Colonic mucosa (tissue), 4 donors: ENCODE results near the gene METTL23. TPM values are rescaled to one million over a fixed set of nuclear protein-coding genes. Genes with fewer than 3 reads are reported as not detected.

Experiments used
- DNase-seq: peaks from one replicate; pipeline ENCODE4 v3.0.0-alpha.2; 2020
- H3K27ac ChIP-seq: fragments of 200-600 bp; one replicate; pipeline ENCODE4 v1.8.0; 2021
- H3K27me3 ChIP-seq: fragments of 200-600 bp; one replicate; pipeline ENCODE4 v1.8.0; 2021
- H3K36me3 ChIP-seq: fragments of 200-600 bp; one replicate; pipeline ENCODE4 v1.8.0; 2021
- H3K4me1 ChIP-seq: fragments of 200-600 bp; one replicate; pipeline ENCODE4 v1.8.0; 2021; ENCODE audit warnings: mild to moderate bottlenecking
- H3K4me3 ChIP-seq: fragments of 200-600 bp; one replicate; pipeline ENCODE4 v1.8.0; 2021
- H3K9ac ChIP-seq, 2 donors: one replicate each; pipeline ENCODE4 v1.7.0; 2013; ENCODE audit warnings: control low read depth in 2 of 2, low read depth in 2 of 2, low read length in 2 of 2
- H3K9me3 ChIP-seq: fragments of 200-600 bp; one replicate; pipeline ENCODE4 v1.8.0; 2021
- CTCF ChIP-seq: fragments of 200-600 bp; IDR thresholded peaks from one replicate; pipeline ENCODE4 v1.8.0; 2022; ENCODE audit warnings: antibody characterized with exemption, mild to moderate bottlenecking
- intact Hi-C: fragments of 100-400 bp; cut with DNase I; formaldehyde crosslinking; loops from one replicate; pipeline ENCODE4 v1.14.1; 2022
- total RNA-seq, 2 donors: library from RNA; stranded (reverse); fragmentation: NEBNext Ultra II Directional in 1 of 2; extraction: Animal tissue kit (Norgen Biotek cat#: 25700) in 1 of 2; gene quantifications; one replicate each; pipeline ENCODE4 v1.2.1, GENCODE V29; 2021
- donor health status: healthy.
- donor health status: DM: no; HTN: no; CAD: no.
- donor health status: DM: no; HTN: no; CAD: no.

METTL23 gene
- total RNA-seq, 2 donors from 2014 or later: 21.7 to 29.7 TPM

GRCh38 chr17:76685846-76686245 lies 40.8 kb upstream of the METTL23 start:
- Histone ChIP-seq H3K9me3 (no peaks in the 10 kb centered on the region), H3K4me3 (no peak overlapping the region), H3K27me3 (no peaks in the 10 kb centered on the region), H3K4me1 (peaks cover 3% of the 10 kb centered on the region), H3K27ac (no peak overlapping the region), H3K9ac (no peak overlapping the region), H3K36me3 (no peaks in the 10 kb centered on the region)
- DNase-seq: no peak
- intact Hi-C loops: loop anchor here (10.0 kb wide), 2 partner anchors 131 to 161 kb away; no protein-coding TSS in a partner anchor
- no peak for TF ChIP-seq CTCF

GRCh38 chr17:76686538-76687297 lies 39.9 kb upstream of the METTL23 start:
- no peaks in the 10 kb centered on the region for H3K4me1 ChIP-seq
- no peak for DNase-seq
- intact Hi-C loops: loop anchor here (10.0 kb wide), 2 partner anchors 132 to 162 kb away; no protein-coding TSS in a partner anchor
- no peaks in the 10 kb centered on the region for H3K36me3 ChIP-seq
- TF ChIP-seq CTCF: no peak
- H3K9ac ChIP-seq: no peak overlapping the region
- no peaks in the 10 kb centered on the region for H3K27me3 ChIP-seq
- H3K9me3 ChIP-seq: no peaks in the 10 kb centered on the region
- no peak overlapping the region for H3K27ac ChIP-seq
- no peak overlapping the region for H3K4me3 ChIP-seq

GRCh38 chr17:76687298-76688164 lies 39.1 kb upstream of the METTL23 start:
- Histone ChIP-seq H3K4me3 (no peak overlapping the region), H3K27ac (peak overlapping the region; percentile 50), H3K36me3 (no peaks in the 10 kb centered on the region), H3K4me1 (no peaks in the 10 kb centered on the region), H3K27me3 (no peaks in the 10 kb centered on the region), H3K9ac (peak overlapping the region in 1 of 2 donors; percentile 24), H3K9me3 (no peaks in the 10 kb centered on the region)
- no peak for DNase-seq
- TF ChIP-seq CTCF: no peak
- intact Hi-C loops: loop anchor here (10.0 kb wide), 2 partner anchors 133 to 163 kb away; no protein-coding TSS in a partner anchor

- Histone ChIP-seq H3K27me3 (no peaks in the 10 kb centered on the region), H3K9ac (peak overlapping the region in 1 of 2 donors; percentile 24), H3K27ac (peak overlapping the region; percentile 50), H3K9me3 (no peaks in the 10 kb centered on the region), H3K4me1 (no peaks in the 10 kb centered on the region), H3K4me3 (no peak overlapping the region), H3K36me3 (no peaks in the 10 kb centered on the region)
- intact Hi-C loops: loop anchor here (10.0 kb wide), 2 partner anchors 133 to 163 kb away; no protein-coding TSS in a partner anchor
- TF ChIP-seq CTCF: no peak
- DNase-seq: no peak
Measured at GRCh38 chr17:76688165-76688622, 38.4 kb upstream of the METTL23 start.

- DNase-seq: no peak
- no peak for TF ChIP-seq CTCF
- no peak overlapping the region for H3K4me3 ChIP-seq
- intact Hi-C loops: loop anchor here (10.0 kb wide), 2 partner anchors 135 to 165 kb away; no protein-coding TSS in a partner anchor
- no peak overlapping the region for H3K9ac ChIP-seq
- no peaks in the 10 kb centered on the region for H3K4me1 ChIP-seq
- no peak overlapping the region for H3K27ac ChIP-seq
- H3K27me3 ChIP-seq: no peaks in the 10 kb centered on the region
- no peaks in the 10 kb centered on the region for H3K36me3 ChIP-seq
- no peaks in the 10 kb centered on the region for H3K9me3 ChIP-seq
Measured at GRCh38 chr17:76689859-76690258, 36.8 kb upstream of the METTL23 start.
